HL-60 (cell line): ENCODE results near the gene ABHD13.

Experiments
- DNase-seq, 2 experiments: peaks; one replicate each; pipeline ENCODE4 v3.0.0-alpha.2; 2010 to 2020; ENCODE audit warnings: low read depth in 1 of 2, low spot score in 1 of 2
- H3K27ac ChIP-seq: fragments of 250-450 bp; sonication (Bioruptor Pico); replicated peaks from 2 replicates; pipeline ENCODE4 v1.5.1; 2020; ENCODE audit warnings: mild to moderate bottlenecking, moderate library complexity
- H3K27me3 ChIP-seq: fragments of 250-450 bp; sonication (Bioruptor Pico); 2 replicates; pipeline ENCODE4 v1.5.1; 2021; ENCODE audit warnings: mild to moderate bottlenecking, moderate library complexity; ENCODE audit not compliant: insufficient read depth, poor library complexity, severe bottlenecking
- H3K4me3 ChIP-seq: replicated peaks from 2 replicates; pipeline ENCODE4 v1.5.1; 2011; ENCODE audit warnings: mild to moderate bottlenecking, control low read depth, low read length; ENCODE audit not compliant: insufficient read depth
- CTCF ChIP-seq: IDR thresholded peaks from one replicate; pipeline ENCODE4 v1.5.1; 2011; ENCODE audit warnings: low read length, control low read depth, inconsistent platforms; ENCODE audit not compliant: insufficient read depth
- GABPA ChIP-seq: IDR thresholded peaks from 2 replicates; pipeline ENCODE4 v1.6.1; 2012; ENCODE audit warnings: low read depth
- POLR2AphosphoS5 ChIP-seq: IDR thresholded peaks from 2 replicates; pipeline ENCODE4 v1.6.1; 2012; ENCODE audit warnings: low read depth
- SPI1 ChIP-seq: IDR thresholded peaks from 2 replicates; pipeline ENCODE4 v1.6.1; 2012; ENCODE audit warnings: low read depth, mild to moderate bottlenecking, borderline replicate concordance
- TF ChIP-seq, protein P1 (sequence below): IDR thresholded peaks from 2 replicates; pipeline ENCODE4 v1.6.1; 2012; ENCODE audit warnings: low read depth; ENCODE audit not compliant: insufficient replicate concordance

ABHD13 gene

DNA sequence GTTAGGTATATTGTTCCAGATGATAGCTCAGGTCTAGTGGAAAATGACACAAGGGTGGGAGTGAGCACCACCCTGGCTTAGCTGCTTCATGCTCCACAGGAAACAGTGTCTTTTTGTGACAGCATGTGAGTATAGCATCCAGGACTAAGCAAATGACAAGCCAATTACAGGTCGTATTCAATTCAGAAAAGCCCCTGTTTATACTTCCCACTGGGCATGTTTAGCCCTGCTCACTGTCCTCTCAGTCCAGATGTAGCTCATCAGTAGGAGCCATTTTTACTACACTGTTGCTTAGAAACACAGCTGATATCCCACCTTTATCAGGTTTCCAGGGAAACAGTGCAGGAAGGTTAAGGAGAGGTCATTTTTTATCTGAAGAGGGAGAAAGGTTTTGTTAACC is 8.0 kb downstream of the ABHD13 start:
- no peak overlapping the region for H3K4me3 ChIP-seq
- H3K27me3 ChIP-seq, result no peaks in the 10 kb centered on the region
- TF ChIP-seq POLR2AphosphoS5 (no peak), SPI1 (no peak)
- H3K27ac ChIP-seq, result no peak overlapping the region
- DNase-seq, result no peak

DNA sequence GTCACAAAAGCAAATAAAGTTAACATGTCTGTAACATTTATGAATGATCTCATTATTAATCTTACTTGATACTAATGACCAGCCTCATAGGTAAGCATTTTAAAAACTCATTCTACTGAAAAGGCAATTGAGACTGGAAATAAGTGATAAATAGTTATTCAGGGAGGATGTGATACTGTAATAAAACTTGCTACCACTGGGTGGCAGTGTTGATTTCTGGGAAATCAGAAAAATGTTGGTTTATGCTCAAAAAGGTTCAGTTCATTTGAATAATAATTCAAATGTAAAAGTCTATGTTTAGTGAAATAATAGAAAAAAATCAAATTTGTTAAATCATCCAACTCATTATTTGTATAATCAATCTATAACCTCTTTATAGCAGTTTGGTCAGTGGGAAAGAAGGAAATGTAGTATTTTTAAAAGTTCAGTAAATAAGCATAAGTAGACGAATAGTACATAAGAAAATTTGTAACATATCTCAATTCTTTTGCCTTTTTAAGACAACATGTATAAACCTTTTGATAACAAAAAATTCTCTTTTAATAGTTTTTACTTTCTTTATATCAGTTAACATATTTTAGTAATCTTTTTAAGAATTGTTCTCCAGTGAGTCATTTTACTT is 9.6 kb downstream of the ABHD13 start:
- no peak overlapping the region for H3K27ac ChIP-seq
- H3K27me3 ChIP-seq, result no peaks in the 10 kb centered on the region
- TF ChIP-seq GABPA (no peak), POLR2AphosphoS5 (no peak), SPI1 (no peak), CTCF (peak; percentile 22)
- TF ChIP-seq, protein P1, sequence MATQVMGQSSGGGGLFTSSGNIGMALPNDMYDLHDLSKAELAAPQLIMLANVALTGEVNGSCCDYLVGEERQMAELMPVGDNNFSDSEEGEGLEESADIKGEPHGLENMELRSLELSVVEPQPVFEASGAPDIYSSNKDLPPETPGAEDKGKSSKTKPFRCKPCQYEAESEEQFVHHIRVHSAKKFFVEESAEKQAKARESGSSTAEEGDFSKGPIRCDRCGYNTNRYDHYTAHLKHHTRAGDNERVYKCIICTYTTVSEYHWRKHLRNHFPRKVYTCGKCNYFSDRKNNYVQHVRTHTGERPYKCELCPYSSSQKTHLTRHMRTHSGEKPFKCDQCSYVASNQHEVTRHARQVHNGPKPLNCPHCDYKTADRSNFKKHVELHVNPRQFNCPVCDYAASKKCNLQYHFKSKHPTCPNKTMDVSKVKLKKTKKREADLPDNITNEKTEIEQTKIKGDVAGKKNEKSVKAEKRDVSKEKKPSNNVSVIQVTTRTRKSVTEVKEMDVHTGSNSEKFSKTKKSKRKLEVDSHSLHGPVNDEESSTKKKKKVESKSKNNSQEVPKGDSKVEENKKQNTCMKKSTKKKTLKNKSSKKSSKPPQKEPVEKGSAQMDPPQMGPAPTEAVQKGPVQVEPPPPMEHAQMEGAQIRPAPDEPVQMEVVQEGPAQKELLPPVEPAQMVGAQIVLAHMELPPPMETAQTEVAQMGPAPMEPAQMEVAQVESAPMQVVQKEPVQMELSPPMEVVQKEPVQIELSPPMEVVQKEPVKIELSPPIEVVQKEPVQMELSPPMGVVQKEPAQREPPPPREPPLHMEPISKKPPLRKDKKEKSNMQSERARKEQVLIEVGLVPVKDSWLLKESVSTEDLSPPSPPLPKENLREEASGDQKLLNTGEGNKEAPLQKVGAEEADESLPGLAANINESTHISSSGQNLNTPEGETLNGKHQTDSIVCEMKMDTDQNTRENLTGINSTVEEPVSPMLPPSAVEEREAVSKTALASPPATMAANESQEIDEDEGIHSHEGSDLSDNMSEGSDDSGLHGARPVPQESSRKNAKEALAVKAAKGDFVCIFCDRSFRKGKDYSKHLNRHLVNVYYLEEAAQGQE, result no peak
- no peak overlapping the region for H3K4me3 ChIP-seq
- DNase-seq, result peak in 1 of 2 experiments; percentile 51

DNA sequence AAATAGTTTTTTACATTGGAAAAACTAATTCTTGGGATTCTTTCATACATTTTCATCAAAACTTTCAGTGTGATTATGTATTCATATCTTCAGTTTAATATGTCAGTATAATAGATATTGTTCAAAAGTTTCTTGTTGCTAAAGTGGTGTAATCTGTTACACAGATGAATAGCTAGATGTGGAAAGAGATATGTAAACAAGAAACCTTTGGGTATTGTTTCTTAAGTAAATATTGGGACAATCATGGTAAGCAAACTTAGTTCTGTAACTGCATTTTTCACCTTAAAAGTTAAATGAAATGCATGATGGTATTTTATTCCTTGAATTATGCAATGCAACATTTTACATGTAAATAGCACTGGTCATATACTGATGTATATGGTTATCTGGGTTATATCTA is 12.2 kb downstream of the ABHD13 start:
- TF ChIP-seq, protein P1, result no peak
- TF ChIP-seq GABPA (no peak), CTCF (no peak), SPI1 (no peak)
- no peak for DNase-seq
- Histone ChIP-seq H3K4me3 (no peak overlapping the region), H3K27me3 (no peaks in the 10 kb centered on the region), H3K27ac (no peak overlapping the region)

DNA sequence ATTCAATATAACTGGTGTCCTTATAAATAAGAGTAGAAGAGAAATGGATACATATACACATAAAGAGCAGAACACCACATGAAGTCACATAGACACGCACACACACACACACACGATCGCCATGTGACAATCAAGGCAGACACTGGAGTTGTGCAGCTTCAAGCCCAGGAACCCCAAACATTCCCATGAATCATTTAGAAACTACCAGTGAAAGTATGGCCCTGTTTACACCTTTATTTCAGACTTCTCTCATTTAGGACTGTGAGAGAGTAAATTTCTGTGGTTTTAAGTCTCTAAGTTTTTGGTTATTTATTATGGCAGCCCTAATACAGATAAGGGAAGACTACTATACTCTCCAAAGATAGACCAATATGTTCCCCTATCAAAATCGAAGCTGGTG is 31.0 kb downstream of the ABHD13 start:
- TF ChIP-seq CTCF (no peak), POLR2AphosphoS5 (no peak), SPI1 (no peak), GABPA (no peak)
- TF ChIP-seq, protein P1, result no peak
- no peak for DNase-seq
- H3K27ac ChIP-seq, result no peak overlapping the region
- H3K4me3 ChIP-seq, result no peak overlapping the region
- H3K27me3 ChIP-seq, result no peaks in the 10 kb centered on the region
